Activated CD4-positive, alpha-beta T cell treated with anti-CD3 and anti-CD28 coated beads, Interleukin-2, amount 50 U/mL, for 1 hour (primary cell): ENCODE measurements around the gene MAML2.

Experiments
- DNase-seq: peaks from one replicate; pipeline ENCODE4 v3.0.0-alpha.2; 2020

Gene MAML2

GRCh38 chr11:96178049-96178886 is 164.7 kb downstream of the MAML2 start:
- DNase-seq: no peak

GRCh38 chr11:96177146-96177545 is 165.8 kb downstream of the MAML2 start:
- DNase-seq: no peak

GRCh38 chr11:96173906-96174305 is 169.1 kb downstream of the MAML2 start:
- no peak for DNase-seq

GRCh38 chr11:96173422-96173821 is 169.6 kb downstream of the MAML2 start:
- no peak for DNase-seq

GRCh38 chr11:96172604-96173003 is 170.4 kb downstream of the MAML2 start:
- DNase-seq: no peak

DNA sequence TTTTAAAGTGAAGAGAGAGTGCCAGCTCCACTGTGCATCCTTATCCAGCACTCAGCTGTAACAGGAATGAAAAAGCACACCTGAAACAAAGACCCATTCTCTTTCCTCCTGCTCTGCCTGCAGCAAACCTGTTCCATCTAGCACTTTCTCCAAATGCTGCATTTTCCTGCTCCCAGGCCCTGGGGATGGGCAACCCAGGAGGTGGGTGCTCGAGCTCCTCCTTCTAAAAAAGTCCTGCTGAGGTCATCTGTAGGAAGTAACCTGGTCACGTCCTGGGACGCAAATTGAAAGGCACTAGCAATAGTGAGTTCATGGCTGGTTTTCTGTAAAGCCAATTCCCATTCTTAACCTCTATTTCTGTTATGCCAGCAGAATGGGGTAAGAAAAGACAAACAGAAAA is 173.7 kb downstream of the MAML2 start:
- DNase-seq: no peak

DNA sequence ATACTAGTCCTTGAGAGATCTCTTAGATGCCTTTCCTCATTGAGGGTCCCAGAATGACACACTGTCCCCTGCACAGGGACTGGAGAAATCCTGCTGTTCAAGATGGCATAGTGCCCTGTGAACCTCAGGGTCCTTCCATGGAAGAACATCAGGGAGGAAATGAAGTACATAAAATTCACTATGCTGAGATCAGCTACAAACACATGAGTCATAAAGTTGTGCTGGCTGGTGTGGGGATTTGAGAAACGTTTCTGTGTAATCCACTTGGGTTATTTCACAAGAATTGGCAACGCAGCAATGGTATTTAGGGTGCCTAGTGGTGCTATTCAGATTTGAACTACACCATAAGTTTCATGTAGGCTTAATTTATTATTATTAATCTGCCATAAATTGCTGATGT is 174.4 kb downstream of the MAML2 start:
- DNase-seq: no peak

DNA sequence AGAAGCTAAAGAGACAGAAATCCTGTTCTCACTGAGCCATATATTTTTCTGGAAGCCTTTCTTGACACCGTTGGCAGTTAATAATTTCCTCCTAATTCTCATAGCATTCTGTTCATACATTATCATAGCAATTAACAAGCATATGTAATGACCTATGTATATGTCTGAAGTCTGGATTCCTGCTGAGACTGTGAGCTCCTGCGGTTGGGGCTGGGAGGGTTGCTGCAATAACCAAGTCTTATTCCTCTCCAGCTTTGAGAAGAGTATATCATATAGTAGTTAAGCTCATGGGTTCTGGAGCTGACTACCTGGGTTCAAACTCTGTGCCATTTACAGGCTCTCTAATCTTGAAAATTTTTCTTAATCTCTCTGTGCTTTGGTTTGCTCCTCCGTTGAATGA is 175.2 kb downstream of the MAML2 start:
- DNase-seq: no peak

GRCh38 chr11:96167203-96167758 is 175.7 kb downstream of the MAML2 start:
- no peak for DNase-seq

- no peak for DNase-seq
These were observed 180.0 kb downstream of the MAML2 start for GRCh38 chr11:96162816-96163499.

- DNase-seq: no peak
These were observed 181.5 kb downstream of the MAML2 start for GRCh38 chr11:96161307-96162089.

DNA sequence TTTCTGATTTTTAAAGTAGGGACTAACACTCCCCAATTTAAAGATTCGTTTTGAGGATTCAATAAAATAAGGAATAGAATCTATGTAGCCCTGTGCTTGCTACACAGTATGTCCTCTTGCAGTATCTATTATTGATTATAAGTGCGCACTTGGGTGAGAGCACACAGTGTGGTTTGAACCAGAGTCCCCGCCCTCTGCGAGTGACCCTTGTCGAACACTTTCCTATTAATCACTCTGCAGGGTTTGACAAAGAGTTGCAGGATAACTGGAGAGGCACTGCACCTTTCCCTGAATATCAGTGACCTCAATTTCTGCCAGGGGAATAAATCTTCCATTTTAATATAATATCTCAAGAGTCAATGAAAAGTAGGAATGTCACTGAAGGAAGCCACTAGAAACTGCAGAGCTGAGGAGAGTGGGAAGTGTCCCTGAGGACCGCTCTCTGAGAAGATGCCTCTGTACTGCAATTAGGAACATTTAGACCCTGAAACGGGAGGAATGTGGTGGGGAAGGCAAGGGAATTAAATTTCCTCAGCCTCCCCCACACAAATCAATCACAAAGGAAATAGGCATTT is 182.2 kb downstream of the MAML2 start:
- DNase-seq: no peak

DNA sequence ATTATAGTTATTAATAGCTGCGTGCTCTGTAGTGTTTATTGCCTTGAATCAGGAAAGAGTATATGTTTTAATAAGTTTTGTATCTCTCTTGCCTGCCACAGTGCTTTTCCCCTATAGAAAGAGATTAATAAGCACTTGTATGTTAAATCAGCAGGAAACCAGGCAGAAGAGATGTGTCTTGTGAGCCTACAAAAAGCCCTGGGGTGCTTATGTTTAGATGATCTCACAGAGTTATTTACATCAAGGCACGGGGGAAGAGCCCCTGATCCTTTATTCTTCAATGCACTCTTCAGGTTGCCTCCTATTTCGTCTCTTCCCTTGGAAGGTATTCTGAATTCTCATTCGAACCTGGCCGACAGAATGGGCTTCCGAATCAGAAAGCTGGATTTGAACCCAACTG is 183.0 kb downstream of the MAML2 start:
- DNase-seq: no peak

GRCh38 chr11:96158126-96158525 is 184.9 kb downstream of the MAML2 start:
- DNase-seq: no peak

- no peak for DNase-seq
These were observed 185.5 kb downstream of the MAML2 start for GRCh38 chr11:96157517-96157873.

DNA sequence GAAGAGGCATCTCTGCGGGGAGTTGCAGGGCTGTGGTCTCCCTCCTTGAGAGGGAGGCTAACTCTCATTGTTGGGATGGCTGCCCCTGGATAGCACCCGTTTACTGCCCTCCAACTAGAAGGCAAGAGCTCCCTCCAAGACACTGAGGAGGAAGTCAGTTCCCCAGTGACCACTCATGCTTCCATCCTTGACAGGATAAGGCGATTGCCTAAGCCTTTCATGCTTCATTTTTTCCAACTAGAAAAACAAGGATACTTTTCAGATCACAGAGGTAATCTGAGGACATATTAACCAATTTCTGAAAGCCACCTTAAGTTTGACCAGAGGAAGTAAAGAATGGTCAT is 186.6 kb downstream of the MAML2 start:
- DNase-seq: no peak

- DNase-seq: no peak
These were observed 187.2 kb downstream of the MAML2 start for GRCh38 chr11:96155627-96156378.

GRCh38 chr11:96154802-96155520 is 188.0 kb downstream of the MAML2 start:
- no peak for DNase-seq

- DNase-seq: no peak
These were observed 190.4 kb downstream of the MAML2 start for GRCh38 chr11:96152623-96153022.

- DNase-seq: no peak
These were observed 191.5 kb downstream of the MAML2 start for GRCh38 chr11:96151501-96151900.

DNA sequence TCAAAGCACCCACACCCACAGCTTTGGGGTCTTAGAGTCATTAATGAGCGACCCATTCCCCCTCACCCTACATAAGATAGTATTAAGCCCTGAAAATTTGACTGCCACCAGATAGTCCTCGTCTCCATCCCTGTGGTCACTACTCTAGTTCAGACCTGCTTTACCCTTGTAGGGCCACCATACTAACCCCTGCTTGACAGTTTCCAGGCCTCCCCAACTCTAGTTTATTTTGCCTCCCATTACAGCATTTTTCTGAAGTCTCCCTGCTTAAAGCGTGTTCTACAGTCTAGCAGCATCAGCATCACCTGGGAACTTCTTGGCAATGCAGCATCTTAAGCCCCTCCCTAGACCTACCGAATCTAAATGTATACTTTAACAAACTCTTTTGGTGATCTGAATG is 192.4 kb downstream of the MAML2 start:
- no peak for DNase-seq
